ENCODE measurements around the gene TACC2. TPM values are rescaled to one million over a fixed set of nuclear protein-coding genes. Genes with fewer than 3 reads are reported as not detected.
A peak's percentile ranks its signal among the peaks of the same experiment; 100 is the strongest.

The TACC2 gene
- total RNA-seq, 1 experiment from 2014 or later, result 15.8 TPM

DNA sequence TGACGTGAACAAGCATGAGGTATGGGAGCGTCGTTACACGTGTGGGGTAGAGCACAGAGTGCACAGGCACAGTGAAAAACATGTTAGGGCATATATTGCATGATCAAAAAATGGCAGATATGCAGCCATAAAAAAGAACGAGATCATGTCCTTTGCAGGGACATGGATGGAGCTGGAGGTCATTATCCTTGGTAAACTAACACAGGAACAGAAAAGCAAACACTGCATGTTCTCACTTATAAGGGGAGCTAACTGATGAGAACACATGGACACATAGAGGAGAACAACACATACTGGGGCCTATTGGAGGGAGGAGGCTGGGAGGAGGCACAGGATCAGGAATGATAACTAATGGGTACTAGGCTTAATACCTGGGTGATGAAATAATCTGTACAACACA is 66.3 kb downstream of the TACC2 start:
- Histone ChIP-seq H3K4me3 (no peak overlapping the region), H3K36me3 (ENCODE audit: low read depth) (no peaks in the 10 kb centered on the region), H3K9me2 (ENCODE audit: insufficient read depth) (no peaks in the 10 kb centered on the region), H3K4me1 (replicated peaks; ENCODE audit: insufficient read depth) (peaks cover 26% of the 10 kb centered on the region), H3F3A (ENCODE audit: insufficient read depth, low read depth) (peaks cover 9% of the 10 kb centered on the region), H3K9me3 (ENCODE audit: insufficient read depth, low read depth) (no peaks in the 10 kb centered on the region), H3K27ac (no peak overlapping the region), H3K79me2 (ENCODE audit: low read depth) (no peaks in the 10 kb centered on the region), H4K20me1 (ENCODE audit: insufficient read depth) (no peaks in the 10 kb centered on the region), H3K27me3 (ENCODE audit: insufficient read depth, low read depth) (no peaks in the 10 kb centered on the region), H2AFZ (no peak overlapping the region), H3K4me2 (no peak overlapping the region)
- intact Hi-C loops (cut with micrococcal nuclease; ENCODE audit: unreplicated experiment), result loop anchor here (10.0 kb wide), 1 partner anchor 80 kb away; the partner anchor contains the start of gene NSMCE4A
- ChIA-PET POLR2A (ENCODE audit: unreplicated experiment) (interaction anchor here (0.7 kb wide), 1 partner anchor 475 kb away, joined by 4 read pairs; no protein-coding TSS in a partner anchor), CTCF (interaction anchor here (0.6 kb wide), 1 partner anchor 147 kb away, joined by 3 read pairs; no protein-coding TSS in a partner anchor)
- no peak for TF ChIP-seq EZH2 (IDR thresholded peaks at IDR 0.05; ENCODE audit: low read depth)
- TF ChIP-seq, protein P1, sequence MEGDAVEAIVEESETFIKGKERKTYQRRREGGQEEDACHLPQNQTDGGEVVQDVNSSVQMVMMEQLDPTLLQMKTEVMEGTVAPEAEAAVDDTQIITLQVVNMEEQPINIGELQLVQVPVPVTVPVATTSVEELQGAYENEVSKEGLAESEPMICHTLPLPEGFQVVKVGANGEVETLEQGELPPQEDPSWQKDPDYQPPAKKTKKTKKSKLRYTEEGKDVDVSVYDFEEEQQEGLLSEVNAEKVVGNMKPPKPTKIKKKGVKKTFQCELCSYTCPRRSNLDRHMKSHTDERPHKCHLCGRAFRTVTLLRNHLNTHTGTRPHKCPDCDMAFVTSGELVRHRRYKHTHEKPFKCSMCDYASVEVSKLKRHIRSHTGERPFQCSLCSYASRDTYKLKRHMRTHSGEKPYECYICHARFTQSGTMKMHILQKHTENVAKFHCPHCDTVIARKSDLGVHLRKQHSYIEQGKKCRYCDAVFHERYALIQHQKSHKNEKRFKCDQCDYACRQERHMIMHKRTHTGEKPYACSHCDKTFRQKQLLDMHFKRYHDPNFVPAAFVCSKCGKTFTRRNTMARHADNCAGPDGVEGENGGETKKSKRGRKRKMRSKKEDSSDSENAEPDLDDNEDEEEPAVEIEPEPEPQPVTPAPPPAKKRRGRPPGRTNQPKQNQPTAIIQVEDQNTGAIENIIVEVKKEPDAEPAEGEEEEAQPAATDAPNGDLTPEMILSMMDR (conservative IDR thresholded peaks at IDR 0.05), result no peak
- BruUV-seq (replicated peaks), result no TSS peak
- DNase-seq, result no peak

GRCh38 chr10:122056431-122057094 is 67.6 kb downstream of the TACC2 start:
- Histone ChIP-seq H3K9me2 (ENCODE audit: insufficient read depth) (no peaks in the 10 kb centered on the region), H3K4me2 (no peak overlapping the region), H3K79me2 (ENCODE audit: low read depth) (no peaks in the 10 kb centered on the region), H4K20me1 (ENCODE audit: insufficient read depth) (no peaks in the 10 kb centered on the region), H3F3A (ENCODE audit: insufficient read depth, low read depth) (peaks cover 13% of the 10 kb centered on the region), H3K27ac (peak overlapping the region; percentile 36), H3K36me3 (ENCODE audit: low read depth) (no peaks in the 10 kb centered on the region), H3K27me3 (ENCODE audit: insufficient read depth, low read depth) (no peaks in the 10 kb centered on the region), H3K4me3 (no peak overlapping the region), H3K9me3 (ENCODE audit: insufficient read depth, low read depth) (no peaks in the 10 kb centered on the region), H3K4me1 (replicated peaks; ENCODE audit: insufficient read depth) (peaks cover 26% of the 10 kb centered on the region), H2AFZ (no peak overlapping the region)
- TF ChIP-seq, protein P1 (conservative IDR thresholded peaks at IDR 0.05), result no peak
- TF ChIP-seq EZH2 (IDR thresholded peaks at IDR 0.05; ENCODE audit: low read depth), result no peak
- CTCF ChIA-PET, result interaction anchor here (1.0 kb wide), 1 partner anchor 56 kb away, joined by 3 read pairs; no protein-coding TSS in a partner anchor
- DNase-seq, result peak; percentile 53 to 85
- intact Hi-C loops (cut with micrococcal nuclease; ENCODE audit: unreplicated experiment), result loop anchor here (1.0 to 10.0 kb wide), 2 partner anchors 56 to 82 kb away; partner anchors contain the start of gene NSMCE4A
- BruUV-seq (replicated peaks), result no TSS peak
- POLR2A ChIA-PET (ENCODE audit: unreplicated experiment), result interaction anchor here (0.6 to 0.7 kb wide), 2 partner anchors 46 to 56 kb away, joined by 4 read pairs; no protein-coding TSS in a partner anchor

GRCh38 chr10:122057841-122058413 is 69.0 kb downstream of the TACC2 start:
- H3K27ac ChIP-seq, result no peak overlapping the region
- H3K9me3 ChIP-seq (ENCODE audit: insufficient read depth, low read depth), result no peaks in the 10 kb centered on the region
- TF ChIP-seq, protein P1 (conservative IDR thresholded peaks at IDR 0.05), result no peak
- TF ChIP-seq EZH2 (IDR thresholded peaks at IDR 0.05; ENCODE audit: low read depth), result no peak
- no peaks in the 10 kb centered on the region for H3K27me3 ChIP-seq (ENCODE audit: insufficient read depth, low read depth)
- no TSS peak for BruUV-seq (replicated peaks)
- no peak overlapping the region for H2AFZ ChIP-seq
- H3K4me3 ChIP-seq, result no peak overlapping the region
- H3K4me1 ChIP-seq (replicated peaks; ENCODE audit: insufficient read depth), result peaks cover 30% of the 10 kb centered on the region
- H3K9me2 ChIP-seq (ENCODE audit: insufficient read depth), result no peaks in the 10 kb centered on the region
- no peak for DNase-seq
- no peaks in the 10 kb centered on the region for H3K36me3 ChIP-seq (ENCODE audit: low read depth)
- ChIA-PET CTCF (no interaction called here), POLR2A (ENCODE audit: unreplicated experiment) (no interaction called here)
- no peak overlapping the region for H3K4me2 ChIP-seq
- intact Hi-C loops (cut with micrococcal nuclease; ENCODE audit: unreplicated experiment), result loop anchor here (10.0 kb wide), 1 partner anchor 83 kb away; the partner anchor contains the start of gene NSMCE4A
- no peaks in the 10 kb centered on the region for H4K20me1 ChIP-seq (ENCODE audit: insufficient read depth)
- H3K79me2 ChIP-seq (ENCODE audit: low read depth), result no peaks in the 10 kb centered on the region
- peaks cover 22% of the 10 kb centered on the region for H3F3A ChIP-seq (ENCODE audit: insufficient read depth, low read depth)
